HG02678 (cell line): ENCODE data around the gene IFNL4.
"Not testable (repeated sequence)": the region's sequence is repeated elsewhere in the genome, so short reads cannot be mapped to it uniquely, and the experiment has no call there.

ENCODE experiments used
- ATAC-seq: cut with Tn5 transposase; IDR thresholded peaks from one replicate; pipeline ENCODE4 v1.9.1; 2021; ENCODE audit warnings: mild to moderate bottlenecking, moderate library complexity; ENCODE audit not compliant: unreplicated experiment

IFNL4 gene

DNA sequence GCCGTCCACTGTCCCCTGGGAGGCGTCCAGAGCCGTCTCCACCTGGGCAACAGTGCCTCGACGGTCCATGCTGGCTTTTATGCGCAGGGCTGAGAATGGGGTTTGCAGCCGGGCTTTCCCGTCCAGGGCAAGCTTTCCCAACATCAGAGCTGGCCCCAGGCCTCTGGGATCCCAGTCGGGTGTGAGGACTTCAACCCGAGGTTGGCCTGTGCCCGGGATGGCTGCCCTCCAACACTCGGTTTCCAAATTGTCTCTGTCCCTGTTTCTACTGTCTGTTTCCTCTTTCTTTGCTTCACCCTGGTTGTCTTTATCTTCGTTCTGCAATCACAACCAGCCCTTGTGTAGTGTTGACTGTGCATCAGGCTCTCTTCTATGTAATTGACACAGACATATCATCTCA, at the start of gene IFNL4:
Gene IFNL4 (minus strand): TSS at position 51 of the 400 bp plus-strand sequence.
- no peak for ATAC-seq

DNA sequence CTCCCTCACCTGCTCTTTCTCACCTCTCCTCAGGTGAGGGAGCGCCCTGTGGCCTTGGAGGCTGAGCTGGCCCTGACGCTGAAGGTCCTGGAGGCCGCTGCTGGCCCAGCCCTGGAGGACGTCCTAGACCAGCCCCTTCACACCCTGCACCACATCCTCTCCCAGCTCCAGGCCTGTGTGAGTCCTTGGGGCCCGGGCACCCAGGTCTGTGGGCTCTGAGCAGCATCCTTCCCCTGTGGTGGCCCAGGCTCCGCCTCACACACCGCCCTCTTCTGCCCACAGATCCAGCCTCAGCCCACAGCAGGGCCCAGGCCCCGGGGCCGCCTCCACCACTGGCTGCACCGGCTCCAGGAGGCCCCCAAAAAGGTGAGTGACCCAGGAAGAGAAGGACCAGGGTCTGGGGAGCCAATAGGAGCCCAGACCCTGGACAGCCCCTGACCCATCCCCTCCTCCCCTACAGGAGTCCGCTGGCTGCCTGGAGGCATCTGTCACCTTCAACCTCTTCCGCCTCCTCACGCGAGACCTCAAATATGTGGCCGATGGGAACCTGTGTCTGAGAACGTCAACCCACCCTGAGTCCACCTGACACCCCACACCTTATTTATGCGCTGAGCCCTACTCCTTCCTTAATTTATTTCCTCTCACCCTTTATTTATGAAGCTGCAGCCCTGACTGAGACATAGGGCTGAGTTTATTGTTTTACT, 49.4 kb upstream of the IFNL4 start:
- ATAC-seq: no peak

DNA sequence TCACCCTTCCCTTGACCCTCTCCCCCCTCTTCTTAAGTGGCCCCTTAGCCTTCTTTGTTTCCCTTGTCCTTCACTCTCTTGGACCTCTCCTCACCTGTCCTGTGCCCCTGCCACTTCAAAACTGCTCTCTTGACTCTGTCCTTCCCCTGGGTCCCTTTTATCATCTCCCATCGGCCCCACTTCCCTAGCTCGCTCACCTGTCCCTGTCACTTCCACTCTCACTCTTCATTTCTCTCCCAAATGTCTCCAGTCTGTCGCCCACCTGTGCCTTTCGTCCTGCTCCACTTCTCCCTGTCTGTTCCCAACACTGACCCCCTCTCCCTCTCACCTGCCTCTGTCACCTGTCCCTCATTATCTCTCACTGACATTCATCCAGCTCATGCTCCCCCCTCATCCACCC, 48.2 kb upstream of the IFNL4 start:
- no peak for ATAC-seq

DNA sequence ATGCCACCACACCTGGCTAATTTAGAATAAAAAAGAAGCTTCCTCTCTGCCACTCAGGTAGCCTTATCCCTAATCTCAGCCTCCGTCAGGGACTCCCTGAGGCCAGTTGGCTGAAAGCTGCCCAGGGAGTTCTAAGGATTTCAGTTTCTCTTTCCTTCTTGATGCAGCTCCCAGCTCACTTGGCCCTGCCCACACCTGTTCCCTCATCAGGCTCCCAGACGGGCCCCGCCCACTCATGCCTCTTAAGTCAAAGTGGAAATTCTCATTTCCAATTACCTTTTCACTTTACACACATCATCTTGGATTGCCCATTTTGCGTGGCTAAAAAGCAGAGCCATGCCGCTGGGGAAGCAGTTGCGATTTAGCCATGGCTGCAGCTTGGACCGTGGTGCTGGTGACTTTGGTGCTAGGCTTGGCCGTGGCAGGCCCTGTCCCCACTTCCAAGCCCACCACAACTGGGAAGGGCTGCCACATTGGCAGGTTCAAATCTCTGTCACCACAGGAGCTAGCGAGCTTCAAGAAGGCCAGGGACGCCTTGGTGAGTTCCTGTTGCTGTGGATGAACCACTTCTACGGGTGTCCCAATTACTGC, 47.5 kb upstream of the IFNL4 start, which contains the start of gene IFNL1:
Gene IFNL1 (plus strand): TSS at position 353 of the 591 bp plus-strand sequence. CDS start 15 bp downstream, at position 368.
- ATAC-seq: no peak

DNA sequence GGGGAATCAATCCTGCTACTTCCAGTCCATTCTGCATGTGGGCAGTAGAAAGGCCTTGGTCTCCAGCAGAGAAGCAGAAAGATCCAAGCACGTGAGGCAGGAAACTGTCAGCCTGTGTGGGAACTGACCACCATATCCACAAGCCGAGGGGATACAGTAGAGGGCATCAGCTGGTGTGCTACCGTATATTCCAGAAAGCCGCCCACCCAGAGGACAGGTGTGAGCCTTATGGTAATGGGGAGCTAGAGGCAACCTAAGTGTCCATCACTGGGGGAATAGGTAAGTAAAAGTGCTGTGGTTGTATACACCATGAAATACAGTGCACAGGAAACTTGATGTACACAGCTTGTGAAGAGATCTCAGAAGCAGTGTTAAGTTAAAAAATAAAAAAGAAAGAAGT, 44.7 kb upstream of the IFNL4 start:
- ATAC-seq: no peak

DNA sequence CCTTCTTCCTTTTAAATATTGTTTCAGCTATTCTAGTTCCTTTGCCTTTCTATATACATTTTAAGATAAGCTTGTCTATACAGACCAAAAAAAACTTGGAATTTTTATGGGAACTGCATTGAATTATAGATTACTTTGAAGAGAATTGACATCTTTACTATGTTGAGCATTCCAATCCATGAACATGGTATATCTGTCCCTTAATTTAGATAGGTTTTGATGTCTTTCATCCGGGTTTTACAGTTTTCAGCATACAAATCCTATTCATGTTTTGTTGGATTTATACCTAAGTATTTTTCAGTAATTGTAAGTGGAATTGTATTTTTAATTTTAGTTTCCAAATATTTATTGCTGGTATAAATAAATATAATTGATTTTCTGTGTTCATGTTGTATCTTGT, 35.4 kb upstream of the IFNL4 start:
- no peak for ATAC-seq

DNA sequence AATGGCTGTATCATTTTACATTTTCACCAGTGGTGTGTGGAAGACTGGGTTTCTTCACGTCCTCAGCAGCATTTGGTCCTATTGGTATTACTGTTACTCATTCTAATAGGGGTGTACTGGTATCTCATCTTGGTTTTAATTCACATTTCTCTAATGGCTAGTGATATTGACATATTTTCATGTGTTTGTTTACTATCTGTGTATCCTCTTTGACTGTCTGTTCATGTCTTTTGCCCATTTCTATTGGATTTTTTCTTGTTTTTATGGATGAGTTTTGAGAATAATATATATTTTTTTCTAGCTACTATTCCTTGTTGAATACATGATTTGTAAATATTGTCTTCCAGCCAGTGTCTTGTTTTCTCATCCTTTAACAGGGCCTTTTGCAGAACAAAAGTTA, 33.4 kb upstream of the IFNL4 start:
- ATAC-seq: no peak

DNA sequence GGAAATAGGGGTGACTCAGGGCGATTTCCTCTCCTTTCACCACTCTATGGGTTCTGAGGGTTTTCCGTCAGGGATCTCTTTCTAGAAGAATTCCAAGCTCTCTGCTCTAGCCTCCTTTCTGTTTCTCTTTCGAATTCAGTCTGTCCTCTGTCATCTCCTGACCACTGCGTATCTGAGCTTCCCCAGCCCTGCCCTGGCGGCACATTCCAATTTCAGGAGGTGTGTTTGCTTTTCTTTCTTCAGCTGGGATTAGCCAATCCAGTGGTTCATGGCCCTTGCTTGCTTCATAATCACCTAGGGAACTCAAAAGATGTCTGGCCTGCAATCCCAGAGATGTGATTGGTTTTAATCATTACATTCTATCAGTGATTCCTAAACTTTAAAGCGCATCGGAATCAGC, 28.9 kb upstream of the IFNL4 start:
- ATAC-seq: no peak

DNA sequence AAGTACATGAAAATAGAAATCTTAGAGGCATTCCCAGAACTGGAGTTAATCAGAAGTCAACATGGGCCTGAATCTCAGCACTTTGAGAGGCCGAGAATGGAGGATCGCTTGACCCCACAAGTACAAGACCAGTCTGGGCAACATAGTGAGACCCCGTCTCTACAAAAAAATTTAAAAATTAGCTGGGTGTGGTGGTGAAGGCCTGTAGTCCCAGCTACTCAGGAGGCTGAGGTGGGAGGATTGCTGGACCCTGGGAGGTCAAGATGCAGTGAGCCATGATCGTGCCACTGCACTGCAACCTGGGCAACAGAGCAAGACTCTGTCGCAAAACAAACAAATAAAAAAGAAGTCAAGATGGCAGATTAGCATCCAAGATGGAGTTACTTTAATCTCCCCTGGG, 28.1 kb upstream of the IFNL4 start:
- ATAC-seq: no peak

DNA sequence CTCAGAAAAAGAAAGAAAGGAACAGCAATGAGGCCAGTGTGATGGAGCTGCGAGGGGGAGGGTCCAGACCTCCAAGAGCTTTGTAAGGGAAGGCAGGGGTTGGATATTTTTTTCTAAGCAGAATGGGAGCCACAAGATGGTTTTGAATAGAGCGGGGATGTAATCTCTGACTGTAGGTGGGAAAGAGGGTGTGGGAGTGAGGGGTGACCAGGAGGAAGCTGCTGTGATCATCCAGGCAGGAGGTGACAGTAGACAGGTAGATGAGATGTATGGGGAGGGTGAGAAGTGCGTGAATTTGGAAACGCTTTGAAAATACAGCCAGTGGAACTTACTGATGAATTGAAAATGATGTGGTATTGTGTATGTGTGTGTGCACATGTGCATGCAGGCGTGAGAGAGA, 26.9 kb upstream of the IFNL4 start:
- no peak for ATAC-seq

DNA sequence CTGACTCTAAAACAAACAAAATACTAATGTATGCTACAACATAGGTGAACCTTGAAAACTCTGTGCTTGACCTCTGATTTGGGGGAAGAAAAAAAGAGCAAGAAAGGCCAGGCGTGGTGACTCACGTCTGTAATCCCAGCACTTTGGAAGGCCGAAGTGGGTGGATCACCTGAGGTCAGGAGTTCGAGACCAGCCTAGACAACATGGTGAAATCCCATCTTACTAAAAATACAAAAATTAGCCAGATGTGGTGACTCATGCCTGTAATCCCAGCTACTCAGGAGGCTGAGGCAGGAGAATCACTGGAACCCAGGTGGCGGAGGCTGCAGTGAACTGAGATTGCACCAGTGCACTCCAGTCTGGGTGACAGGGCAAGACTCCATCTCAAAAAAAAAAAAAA, 25.2 kb upstream of the IFNL4 start:
- not testable (repeated sequence) for ATAC-seq

DNA sequence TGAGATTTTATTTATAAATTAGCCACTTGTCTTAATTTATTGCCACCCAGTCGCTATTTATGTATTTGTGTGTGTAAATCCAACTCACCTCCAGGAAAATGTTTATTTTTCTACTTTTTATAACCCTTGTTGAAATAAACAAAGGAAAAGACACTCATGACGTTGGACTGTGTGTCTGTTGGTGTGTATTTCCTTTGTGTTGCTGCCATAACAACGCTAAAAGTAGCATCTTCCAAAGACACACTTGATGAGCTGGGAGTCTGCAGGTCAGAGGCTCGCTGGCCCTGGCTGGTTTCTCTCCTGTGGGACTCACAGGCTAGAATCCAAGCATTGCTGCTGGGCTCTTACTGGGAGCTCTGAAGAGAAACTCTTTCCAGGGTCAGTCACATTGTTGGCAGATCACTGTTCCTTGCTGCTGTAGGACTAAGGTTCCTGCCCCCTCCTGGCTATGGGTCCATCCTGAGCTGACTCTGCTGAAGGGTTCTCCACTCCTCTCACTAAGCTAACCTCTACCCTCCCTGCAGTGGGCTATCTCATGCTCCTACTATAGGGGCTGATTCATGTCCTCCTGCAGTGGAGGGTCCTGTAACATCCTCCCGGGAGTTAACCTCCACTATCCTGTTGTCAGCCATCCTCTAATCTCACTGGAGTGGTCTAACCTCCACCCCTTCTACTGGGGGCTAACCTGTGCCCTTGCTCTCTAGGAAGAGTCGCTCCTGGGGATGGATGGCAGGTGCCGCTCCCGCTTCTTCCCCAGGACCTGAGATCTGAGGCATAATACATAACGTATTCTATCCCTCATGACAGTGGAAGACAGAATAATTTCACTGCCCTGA, 21.6 kb upstream of the IFNL4 start:
- ATAC-seq: no peak

DNA sequence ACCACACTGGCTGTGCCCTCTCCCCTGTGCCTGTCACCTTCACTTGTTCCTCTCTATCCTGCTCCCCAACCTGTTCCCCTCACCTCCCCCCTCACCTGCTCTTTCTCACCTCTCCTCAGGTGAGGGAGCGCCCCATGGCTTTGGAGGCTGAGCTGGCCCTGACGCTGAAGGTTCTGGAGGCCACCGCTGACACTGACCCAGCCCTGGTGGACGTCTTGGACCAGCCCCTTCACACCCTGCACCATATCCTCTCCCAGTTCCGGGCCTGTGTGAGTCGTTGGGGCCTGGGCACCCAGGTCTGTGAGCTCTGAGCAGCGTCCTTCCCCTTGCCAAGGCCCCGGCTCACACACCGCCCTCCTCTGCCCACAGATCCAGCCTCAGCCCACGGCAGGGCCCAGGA, 20.7 kb upstream of the IFNL4 start:
- ATAC-seq: not testable (repeated sequence)

DNA sequence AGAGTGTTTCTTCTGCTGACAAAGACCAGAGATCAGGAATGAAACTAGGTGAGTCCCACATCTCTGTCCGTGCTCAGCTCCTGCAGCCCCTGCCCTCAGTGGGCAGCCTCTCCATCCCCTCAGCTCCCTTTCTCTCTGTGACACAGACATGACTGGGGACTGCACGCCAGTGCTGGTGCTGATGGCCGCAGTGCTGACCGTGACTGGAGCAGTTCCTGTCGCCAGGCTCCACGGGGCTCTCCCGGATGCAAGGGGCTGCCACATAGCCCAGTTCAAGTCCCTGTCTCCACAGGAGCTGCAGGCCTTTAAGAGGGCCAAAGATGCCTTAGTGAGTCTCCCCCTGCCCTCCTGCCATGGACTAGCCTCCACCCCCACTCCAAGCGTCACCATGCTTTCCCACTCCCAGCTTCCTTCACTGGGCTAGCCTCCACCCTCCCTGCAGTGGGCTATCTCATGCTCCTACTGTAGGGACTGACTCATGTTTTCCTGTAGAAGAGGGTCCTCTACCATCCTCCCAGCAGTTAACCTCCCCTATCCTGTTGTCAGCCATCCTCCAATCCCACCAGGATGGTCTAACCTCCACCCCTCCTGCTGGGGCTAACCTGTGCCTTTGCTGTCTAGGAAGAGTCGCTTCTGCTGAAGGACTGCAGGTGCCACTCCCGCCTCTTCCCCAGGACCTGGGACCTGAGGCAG, 20.0 kb upstream of the IFNL4 start:
- not testable (repeated sequence) for ATAC-seq

DNA sequence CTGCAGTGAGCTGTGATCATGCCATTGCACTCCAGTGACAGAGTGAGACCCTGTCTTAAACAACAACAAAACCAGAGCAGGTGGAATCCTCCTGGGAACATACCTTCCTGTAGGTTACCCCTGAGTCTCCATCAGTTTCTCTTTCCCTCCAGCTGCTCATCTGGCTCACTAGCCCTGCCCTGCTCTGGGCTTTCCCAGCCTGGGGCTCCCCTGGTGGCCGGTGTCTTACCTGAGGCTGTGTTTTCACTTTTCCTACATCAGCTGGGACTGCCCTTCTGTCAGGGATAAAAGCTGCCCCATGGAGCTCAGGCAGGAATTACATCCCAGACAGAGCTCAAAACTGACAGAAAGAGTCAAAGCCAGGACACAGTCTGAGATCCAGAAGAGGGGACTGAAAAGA, 19.4 kb upstream of the IFNL4 start, which contains the start of gene IFNL2:
Gene IFNL2 (plus strand): TSS at position 312 of the 400 bp plus-strand sequence. CDS start 173 bp downstream, outside the sequence.
- ATAC-seq: not testable (repeated sequence)

DNA sequence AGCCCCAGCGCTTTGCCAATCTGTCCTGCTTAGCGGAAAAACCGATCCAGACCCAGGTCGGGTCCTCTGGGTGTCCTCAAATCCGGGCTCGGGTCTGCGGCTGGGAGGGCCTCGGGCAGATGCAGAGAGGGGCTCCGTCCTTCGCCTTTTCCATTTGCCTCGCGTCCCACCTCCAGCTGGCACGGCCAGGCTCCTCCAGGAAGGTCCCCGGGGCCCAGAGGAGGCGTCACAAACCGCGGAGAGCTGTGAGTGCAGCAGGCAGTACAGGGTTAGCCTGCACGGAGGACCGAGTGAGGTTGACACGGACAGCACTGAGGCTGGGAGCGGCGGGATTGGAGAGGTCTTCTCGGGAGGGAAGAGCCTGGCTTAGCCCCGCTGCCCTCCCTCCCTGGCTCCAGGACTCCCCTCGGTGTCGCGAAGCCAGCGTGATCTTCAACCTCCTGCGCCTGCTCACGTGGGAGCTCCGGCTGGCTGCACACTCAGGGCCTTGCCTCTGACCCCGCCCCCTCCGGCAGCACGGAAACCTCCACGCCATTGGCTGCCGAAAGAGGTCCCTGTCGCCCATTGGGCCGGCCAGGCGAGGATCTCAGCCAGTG, 16.8 kb upstream of the IFNL4 start:
- ATAC-seq: no peak

DNA sequence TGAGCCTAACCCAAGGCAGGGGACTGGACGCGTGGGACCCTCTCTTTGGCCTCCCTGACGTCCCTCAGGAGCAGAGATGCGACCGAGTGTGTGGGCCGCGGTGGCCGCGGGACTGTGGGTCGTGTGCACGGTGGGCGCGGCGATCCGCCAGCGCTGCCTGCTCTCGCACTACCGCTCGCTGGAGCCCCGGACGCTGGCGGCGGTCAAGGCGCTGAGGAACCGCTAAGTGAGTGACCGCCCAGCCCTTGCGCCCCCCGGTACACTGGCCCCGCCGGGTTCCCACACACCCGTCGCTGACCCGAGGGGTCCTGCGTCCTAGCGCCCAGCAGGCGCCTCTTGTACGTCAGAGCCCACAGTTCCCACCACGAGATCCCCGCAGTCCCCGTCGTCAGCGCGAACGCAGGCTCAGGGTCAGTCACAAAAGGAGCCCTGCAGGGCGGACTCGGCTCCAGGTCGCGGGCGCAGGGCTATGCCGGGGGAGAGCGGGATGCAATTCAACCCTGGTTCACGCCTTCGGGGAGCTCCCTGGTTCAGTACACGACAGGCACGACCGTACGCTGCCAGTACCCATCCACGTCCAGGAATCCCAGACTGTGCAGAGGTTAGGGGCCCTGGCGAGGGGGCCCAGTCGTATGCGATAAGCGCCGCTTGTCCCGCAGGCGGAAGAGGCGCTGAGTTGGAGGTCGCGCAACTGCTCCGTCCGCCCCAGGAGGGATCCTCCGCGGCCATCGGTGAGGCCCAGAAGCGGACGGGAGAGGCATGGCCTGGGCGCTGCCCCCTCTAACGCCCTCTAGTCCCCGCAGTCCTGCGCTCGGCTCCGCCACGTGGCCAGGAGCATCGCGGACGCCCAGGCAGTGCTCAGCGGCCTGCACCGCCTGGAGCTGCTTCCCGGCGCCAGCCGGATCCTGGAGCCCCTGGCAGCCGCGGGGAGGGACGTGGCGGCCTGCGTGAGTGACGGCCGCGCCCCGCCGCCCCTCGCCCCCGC, 15.9 kb upstream of the IFNL4 start:
- ATAC-seq: no peak

DNA sequence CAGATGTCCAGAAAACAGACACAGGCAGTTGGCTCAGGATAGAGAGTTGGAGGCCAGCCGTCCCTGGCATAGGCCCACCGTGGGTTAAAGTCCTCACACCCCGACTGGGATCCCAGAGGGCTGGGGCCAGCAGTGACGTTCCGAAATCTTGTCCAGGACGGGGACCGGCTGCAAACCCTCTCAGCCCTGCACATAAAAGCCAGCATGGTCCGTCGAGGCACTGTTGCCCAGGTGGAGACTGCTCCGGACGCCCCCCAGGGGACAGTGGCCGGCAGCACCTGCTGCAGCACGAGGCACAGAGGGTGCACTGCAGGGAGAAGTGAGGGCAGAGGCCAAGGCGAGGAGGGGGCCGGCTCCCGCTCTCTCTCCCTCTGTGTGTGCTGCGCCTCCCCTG, 15.3 kb upstream of the IFNL4 start:
- ATAC-seq: no peak

DNA sequence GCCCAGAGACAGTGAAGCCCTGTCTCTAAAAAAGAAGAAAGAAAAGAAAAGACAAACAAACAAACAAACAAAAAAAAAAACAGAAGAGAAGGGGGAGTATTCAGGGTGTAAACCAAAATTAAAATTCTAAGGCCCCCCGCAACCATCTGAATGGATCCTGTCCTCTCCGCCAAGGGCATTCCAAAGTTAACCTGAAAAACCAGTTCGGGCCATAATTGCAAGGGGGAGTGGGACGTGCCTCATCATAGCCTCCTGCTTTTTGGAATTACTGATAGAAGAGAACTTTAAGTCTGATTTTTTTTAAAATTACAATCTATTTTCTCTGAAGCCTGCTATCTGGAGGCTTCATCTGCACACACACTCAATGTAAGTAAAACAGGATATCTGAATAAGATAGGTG, 13.8 kb upstream of the IFNL4 start:
- ATAC-seq: no peak

DNA sequence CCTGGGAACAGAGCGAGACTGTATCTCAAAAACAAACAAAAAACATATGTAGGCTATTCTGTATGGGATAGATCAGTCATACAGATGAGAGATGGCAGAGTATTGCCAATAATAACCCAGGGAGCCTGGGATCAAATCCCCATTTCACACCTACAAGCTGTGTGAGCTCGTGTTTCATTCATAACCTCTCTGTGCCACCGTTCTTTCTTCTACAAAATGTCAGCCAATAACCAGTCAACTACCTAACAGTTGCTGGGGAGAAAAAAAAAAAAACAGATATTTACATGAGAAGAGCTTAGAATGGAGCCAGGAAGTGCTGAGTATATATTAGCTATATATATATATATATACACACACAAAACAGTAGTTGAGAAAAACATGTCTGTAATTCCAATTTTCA, 13.0 kb upstream of the IFNL4 start:
- ATAC-seq: no peak
